HUES6 (cell line): ENCODE measurements around the gene HIF1A.
"Not testable (repeated sequence)": the region's sequence is repeated elsewhere in the genome, so short reads cannot be mapped to it uniquely, and the experiment has no call there.

ENCODE experiments used
- H3K27ac ChIP-seq: 2 replicates; pipeline ENCODE4 v1.7.0; 2013; ENCODE audit warnings: low read depth, mild to moderate bottlenecking, low read length, inconsistent platforms
- H3K27me3 ChIP-seq: 2 replicates; pipeline ENCODE4 v1.6.1; 2013; ENCODE audit warnings: low read length; ENCODE audit not compliant: control insufficient read depth, insufficient read depth
- H3K36me3 ChIP-seq: 2 replicates; pipeline ENCODE4 v1.6.1; 2013; ENCODE audit warnings: low read length; ENCODE audit not compliant: control insufficient read depth, insufficient read depth
- H3K4me1 ChIP-seq: 2 replicates; pipeline ENCODE4 v1.6.1; 2013; ENCODE audit warnings: low read length; ENCODE audit not compliant: control insufficient read depth, insufficient read depth
- H3K4me3 ChIP-seq: 2 replicates; pipeline ENCODE4 v1.5.1; 2013; ENCODE audit warnings: low read depth, low read length
- H3K9ac ChIP-seq: one replicate; pipeline ENCODE4 v1.6.1; 2013; ENCODE audit warnings: mild to moderate bottlenecking, low read length
- H3K9me3 ChIP-seq: 2 replicates; pipeline ENCODE4 v1.6.1; 2013; ENCODE audit warnings: low read depth, low read length; ENCODE audit not compliant: control insufficient read depth, insufficient read depth

The HIF1A gene

GRCh38 chr14:61698206-61698980 lies 3.1 kb downstream of the HIF1A start:
- Histone ChIP-seq H3K4me3 (peak overlapping the region; percentile 99), H3K9me3 (no peaks in the 10 kb centered on the region), H3K27me3 (no peaks in the 10 kb centered on the region), H3K4me1 (peaks cover 36% of the 10 kb centered on the region), H3K9ac (peak overlapping the region; percentile 23), H3K36me3 (no peaks in the 10 kb centered on the region), H3K27ac (no peak overlapping the region)

- no peaks in the 10 kb centered on the region for H3K27me3 ChIP-seq
- H3K36me3 ChIP-seq, result no peaks in the 10 kb centered on the region
- H3K9me3 ChIP-seq, result no peaks in the 10 kb centered on the region
- H3K4me3 ChIP-seq, result peak overlapping the region; percentile 99
- no peak overlapping the region for H3K9ac ChIP-seq
- H3K27ac ChIP-seq, result no peak overlapping the region
- H3K4me1 ChIP-seq, result peaks cover 42% of the 10 kb centered on the region
Measured at GRCh38 chr14:61699027-61699426, 3.7 kb downstream of the HIF1A start.

- Histone ChIP-seq H3K27ac (no peak overlapping the region), H3K9ac (no peak overlapping the region), H3K36me3 (no peaks in the 10 kb centered on the region), H3K4me3 (peak overlapping the region; percentile 23; the same call in 1 of the 2 replicates), H3K9me3 (no peaks in the 10 kb centered on the region), H3K4me1 (peaks cover 38% of the 10 kb centered on the region), H3K27me3 (no peaks in the 10 kb centered on the region)
Measured at GRCh38 chr14:61700104-61700886, 5.0 kb downstream of the HIF1A start.

- no peaks in the 10 kb centered on the region for H3K27me3 ChIP-seq
- no peak overlapping the region for H3K9ac ChIP-seq
- H3K4me1 ChIP-seq, result peaks cover 38% of the 10 kb centered on the region
- no peaks in the 10 kb centered on the region; the same call in 1 of the 2 replicates for H3K36me3 ChIP-seq
- no peaks in the 10 kb centered on the region; the same call in 1 of the 2 replicates for H3K9me3 ChIP-seq
- no peak overlapping the region for H3K27ac ChIP-seq
- H3K4me3 ChIP-seq, result no peak overlapping the region
Measured at GRCh38 chr14:61701946-61702345, 6.6 kb downstream of the HIF1A start.

- no peak overlapping the region for H3K27ac ChIP-seq
Measured at GRCh38 chr14:61703342-61704129, 8.2 kb downstream of the HIF1A start.

GRCh38 chr14:61704554-61704953 lies 9.2 kb downstream of the HIF1A start:
- H3K27ac ChIP-seq, result no peak overlapping the region
- no peak overlapping the region for H3K4me3 ChIP-seq
- peaks cover 25% of the 10 kb centered on the region; the same call in 1 of the 2 replicates for H3K4me1 ChIP-seq

More at GRCh38 chr14:61703342-61704129, 8.2 kb downstream of the HIF1A start:
- Histone ChIP-seq H3K9ac (no peak overlapping the region), H3K36me3 (no peaks in the 10 kb centered on the region; the same call in 1 of the 2 replicates), H3K4me3 (no peak overlapping the region), H3K4me1 (peaks cover 33% of the 10 kb centered on the region), H3K9me3 (no peaks in the 10 kb centered on the region; the same call in 1 of the 2 replicates), H3K27me3 (no peaks in the 10 kb centered on the region)

GRCh38 chr14:61705017-61705416 lies 9.7 kb downstream of the HIF1A start:
- no peaks in the 10 kb centered on the region; the same call in 1 of the 2 replicates for H3K36me3 ChIP-seq
- H3K9ac ChIP-seq, result no peak overlapping the region
- peaks cover 25% of the 10 kb centered on the region; the same call in 1 of the 2 replicates for H3K4me1 ChIP-seq
- no peaks in the 10 kb centered on the region; the same call in 1 of the 2 replicates for H3K9me3 ChIP-seq
- H3K27me3 ChIP-seq, result no peaks in the 10 kb centered on the region
- H3K27ac ChIP-seq, result no peak overlapping the region
- H3K4me3 ChIP-seq, result no peak overlapping the region

More at GRCh38 chr14:61704554-61704953, 9.2 kb downstream of the HIF1A start:
- H3K9me3 ChIP-seq, result no peaks in the 10 kb centered on the region; the same call in 1 of the 2 replicates
- no peaks in the 10 kb centered on the region; the same call in 1 of the 2 replicates for H3K36me3 ChIP-seq
- no peak overlapping the region for H3K9ac ChIP-seq
- H3K27me3 ChIP-seq, result no peaks in the 10 kb centered on the region

- no peaks in the 10 kb centered on the region for H3K27me3 ChIP-seq
- peaks cover 20% of the 10 kb centered on the region; the same call in 1 of the 2 replicates for H3K4me1 ChIP-seq
- H3K36me3 ChIP-seq, result no peaks in the 10 kb centered on the region; the same call in 1 of the 2 replicates
- no peak overlapping the region for H3K4me3 ChIP-seq
- H3K9ac ChIP-seq, result no peak overlapping the region
- no peaks in the 10 kb centered on the region; the same call in 1 of the 2 replicates for H3K9me3 ChIP-seq
- no peak overlapping the region for H3K27ac ChIP-seq
Measured at GRCh38 chr14:61706096-61706690, 10.9 kb downstream of the HIF1A start.

- not testable (repeated sequence) for H3K36me3 ChIP-seq, H3K9ac ChIP-seq, H3K27me3 ChIP-seq, H3K4me3 ChIP-seq, H3K27ac ChIP-seq, H3K9me3 ChIP-seq
- peaks cover 35% of the 10 kb centered on the region for H3K4me1 ChIP-seq
Measured at GRCh38 chr14:61707774-61708173, 12.5 kb downstream of the HIF1A start.

GRCh38 chr14:61708693-61709092 lies 13.4 kb downstream of the HIF1A start:
- H3K9ac ChIP-seq, H3K27ac ChIP-seq, H3K9me3 ChIP-seq, H3K4me3 ChIP-seq, H3K36me3 ChIP-seq, H3K27me3 ChIP-seq: not testable (repeated sequence)
- peaks cover 35% of the 10 kb centered on the region for H3K4me1 ChIP-seq
